22Rv1 (cell line): ENCODE data around the gene MARCHF10.

Experiments
- ZFX ChIP-seq: fragments of 450-650 bp; IDR thresholded peaks from 2 replicates; pipeline ENCODE4 v1.6.1; 2017; ENCODE audit warnings: antibody characterized with exemption, borderline replicate concordance
- TF ChIP-seq, protein P1 (sequence below): fragments of 450-650 bp; IDR thresholded peaks from 2 replicates; pipeline ENCODE4 v1.5.1; 2017; ENCODE audit warnings: mild to moderate bottlenecking

DNA sequence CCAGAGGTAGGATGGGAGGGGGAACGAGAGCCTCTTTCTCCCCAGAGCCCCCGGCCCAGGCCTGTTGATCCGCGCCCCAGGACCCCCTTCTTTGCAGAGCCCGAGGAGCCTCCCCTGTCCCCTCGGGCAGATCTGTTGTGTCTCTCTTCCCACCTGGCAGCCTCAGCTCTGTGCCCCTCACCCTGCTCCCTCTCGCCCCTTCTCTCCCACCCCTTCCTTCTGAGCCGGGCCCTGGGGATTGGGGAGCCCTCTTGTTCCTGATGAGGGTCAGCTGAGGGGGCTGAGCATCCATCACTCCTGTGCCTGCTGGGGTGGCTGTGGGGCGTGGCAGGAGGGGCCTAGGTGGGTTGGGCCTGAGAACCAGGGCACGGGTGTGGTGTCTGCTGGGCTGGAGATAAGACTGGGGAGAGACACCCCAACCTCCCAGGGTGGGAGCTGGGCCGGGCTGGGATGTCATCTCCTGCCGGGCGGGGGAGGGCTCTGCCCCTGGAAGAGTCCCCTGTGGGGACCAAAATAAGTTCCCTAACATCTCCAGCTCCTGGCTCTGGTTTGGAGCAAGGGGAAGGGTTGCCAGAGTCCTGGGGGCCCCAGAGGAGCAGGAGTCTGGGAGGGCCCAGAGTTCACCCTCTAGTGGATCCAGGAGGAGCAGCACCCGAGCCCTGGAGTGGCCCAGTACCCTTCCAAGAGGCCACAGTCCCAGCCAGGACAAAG is 115.2 kb downstream of the MARCHF10 start:
- TF ChIP-seq, protein P1, sequence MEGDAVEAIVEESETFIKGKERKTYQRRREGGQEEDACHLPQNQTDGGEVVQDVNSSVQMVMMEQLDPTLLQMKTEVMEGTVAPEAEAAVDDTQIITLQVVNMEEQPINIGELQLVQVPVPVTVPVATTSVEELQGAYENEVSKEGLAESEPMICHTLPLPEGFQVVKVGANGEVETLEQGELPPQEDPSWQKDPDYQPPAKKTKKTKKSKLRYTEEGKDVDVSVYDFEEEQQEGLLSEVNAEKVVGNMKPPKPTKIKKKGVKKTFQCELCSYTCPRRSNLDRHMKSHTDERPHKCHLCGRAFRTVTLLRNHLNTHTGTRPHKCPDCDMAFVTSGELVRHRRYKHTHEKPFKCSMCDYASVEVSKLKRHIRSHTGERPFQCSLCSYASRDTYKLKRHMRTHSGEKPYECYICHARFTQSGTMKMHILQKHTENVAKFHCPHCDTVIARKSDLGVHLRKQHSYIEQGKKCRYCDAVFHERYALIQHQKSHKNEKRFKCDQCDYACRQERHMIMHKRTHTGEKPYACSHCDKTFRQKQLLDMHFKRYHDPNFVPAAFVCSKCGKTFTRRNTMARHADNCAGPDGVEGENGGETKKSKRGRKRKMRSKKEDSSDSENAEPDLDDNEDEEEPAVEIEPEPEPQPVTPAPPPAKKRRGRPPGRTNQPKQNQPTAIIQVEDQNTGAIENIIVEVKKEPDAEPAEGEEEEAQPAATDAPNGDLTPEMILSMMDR, result peak; percentile 39
- TF ChIP-seq ZFX, result no peak
